ENCODE measurements around the gene IPO9.
A peak's percentile ranks its signal among the peaks of the same experiment; 100 is the strongest.
"Not testable (repeated sequence)": the region's sequence is repeated elsewhere in the genome, so short reads cannot be mapped to it uniquely, and the experiment has no call there.

IPO9 gene

GRCh38 chr1:201845331-201846083 lies 16.6 kb downstream of the IPO9 start:
- CTCF ChIA-PET: interaction anchor here (0.8 to 1.3 kb wide), 3 partner anchors 9 to 18 kb away, joined by 3 to 6 read pairs (median 4); partner anchors contain the start of gene IPO9
- Mint-ChIP-seq H3K9me3 (no peaks in the 10 kb centered on the region), H3K27ac (no peak overlapping the region), H3K27me3 (no peaks in the 10 kb centered on the region), H3K4me3 (no peak overlapping the region), H3K4me1 (peaks cover 2% of the 10 kb centered on the region), H3K36me3 (peaks cover 20% of the 10 kb centered on the region)
- DNase-seq: no peak

- CTCF ChIA-PET: interaction anchor here (1.9 kb wide), 1 partner anchor 18 kb away, joined by 5 read pairs; the partner anchor contains the start of gene IPO9
- Mint-ChIP-seq H3K4me1 (peaks cover 2% of the 10 kb centered on the region), H3K9me3 (no peaks in the 10 kb centered on the region), H3K4me3 (no peak overlapping the region), H3K36me3 (peaks cover 25% of the 10 kb centered on the region), H3K27ac (no peak overlapping the region), H3K27me3 (no peaks in the 10 kb centered on the region)
- no peak for DNase-seq
Measured at GRCh38 chr1:201847150-201847549, 18.2 kb downstream of the IPO9 start.

- Mint-ChIP-seq H3K27me3 (no peaks in the 10 kb centered on the region), H3K27ac (no peak overlapping the region), H3K9me3 (no peaks in the 10 kb centered on the region), H3K4me3 (no peak overlapping the region), H3K4me1 (peaks cover 2% of the 10 kb centered on the region), H3K36me3 (peaks cover 29% of the 10 kb centered on the region)
- CTCF ChIA-PET: interaction anchor here (1.9 kb wide), 1 partner anchor 19 kb away, joined by 5 read pairs; the partner anchor contains the start of gene IPO9
- DNase-seq: no peak
Measured at GRCh38 chr1:201848230-201848629, 19.3 kb downstream of the IPO9 start.

- H3K4me3 Mint-ChIP-seq: no peak overlapping the region
- no peaks in the 10 kb centered on the region for H3K9me3 Mint-ChIP-seq
- H3K27me3 Mint-ChIP-seq: no peaks in the 10 kb centered on the region
- H3K27ac Mint-ChIP-seq: no peak overlapping the region
- CTCF ChIA-PET: interaction anchor here (1.2 kb wide), 1 partner anchor 23 kb away, joined by 3 read pairs; no protein-coding TSS in a partner anchor
- DNase-seq: no peak
- H3K36me3 Mint-ChIP-seq: peaks cover 31% of the 10 kb centered on the region
- H3K4me1 Mint-ChIP-seq: peaks cover 2% of the 10 kb centered on the region
Measured at GRCh38 chr1:201849372-201850052, 20.6 kb downstream of the IPO9 start.

- CTCF ChIA-PET: interaction anchor here (1.2 kb wide), 1 partner anchor 22 kb away, joined by 3 read pairs; no protein-coding TSS in a partner anchor
- Mint-ChIP-seq H3K4me1 (peaks cover 2% of the 10 kb centered on the region), H3K36me3 (peaks cover 36% of the 10 kb centered on the region), H3K27me3 (no peaks in the 10 kb centered on the region), H3K9me3 (no peaks in the 10 kb centered on the region), H3K27ac (no peak overlapping the region), H3K4me3 (no peak overlapping the region)
- no peak for DNase-seq
Measured at GRCh38 chr1:201850053-201850397, 21.1 kb downstream of the IPO9 start.

- H3K4me3 Mint-ChIP-seq: no peak overlapping the region
- CTCF ChIA-PET: no interaction called here
- H3K36me3 Mint-ChIP-seq: peaks cover 50% of the 10 kb centered on the region
- no peak for DNase-seq
- no peak overlapping the region for H3K27ac Mint-ChIP-seq
- no peaks in the 10 kb centered on the region for H3K27me3 Mint-ChIP-seq
- H3K4me1 Mint-ChIP-seq: no peaks in the 10 kb centered on the region
- H3K9me3 Mint-ChIP-seq: no peaks in the 10 kb centered on the region
Measured at GRCh38 chr1:201851949-201852348, 23.0 kb downstream of the IPO9 start.

- H3K36me3 Mint-ChIP-seq: peaks cover 58% of the 10 kb centered on the region
- not testable (repeated sequence) for H3K27ac Mint-ChIP-seq, H3K4me3 Mint-ChIP-seq, H3K4me1 Mint-ChIP-seq, H3K27me3 Mint-ChIP-seq, DNase-seq, H3K9me3 Mint-ChIP-seq
- CTCF ChIA-PET: interaction anchor here (0.8 kb wide), 1 partner anchor 14 kb away, joined by 3 read pairs; no protein-coding TSS in a partner anchor
Measured at GRCh38 chr1:201856722-201857121, 27.8 kb downstream of the IPO9 start.

GRCh38 chr1:201859424-201859823 lies 30.5 kb downstream of the IPO9 start:
- H3K4me1 Mint-ChIP-seq: no peaks in the 10 kb centered on the region
- H3K27ac Mint-ChIP-seq: no peak overlapping the region
- H3K27me3 Mint-ChIP-seq: no peaks in the 10 kb centered on the region
- no peak for DNase-seq
- CTCF ChIA-PET: no interaction called here
- no peaks in the 10 kb centered on the region for H3K9me3 Mint-ChIP-seq
- no peak overlapping the region for H3K4me3 Mint-ChIP-seq
- peaks cover 59% of the 10 kb centered on the region for H3K36me3 Mint-ChIP-seq

- Mint-ChIP-seq H3K9me3 (no peaks in the 10 kb centered on the region), H3K4me3 (no peak overlapping the region), H3K36me3 (peaks cover 44% of the 10 kb centered on the region), H3K4me1 (no peaks in the 10 kb centered on the region), H3K27me3 (no peaks in the 10 kb centered on the region), H3K27ac (no peak overlapping the region)
- CTCF ChIA-PET: no interaction called here
- DNase-seq: no peak
Measured at GRCh38 chr1:201861448-201861847, 32.5 kb downstream of the IPO9 start.

GRCh38 chr1:201870397-201870796 lies 41.4 kb downstream of the IPO9 start:
- H3K9me3 Mint-ChIP-seq: no peaks in the 10 kb centered on the region
- H3K36me3 Mint-ChIP-seq: peaks cover 56% of the 10 kb centered on the region
- H3K27ac Mint-ChIP-seq: no peak overlapping the region
- DNase-seq: no peak
- no peaks in the 10 kb centered on the region for H3K4me1 Mint-ChIP-seq
- CTCF ChIA-PET: no interaction called here
- H3K27me3 Mint-ChIP-seq: no peaks in the 10 kb centered on the region
- H3K4me3 Mint-ChIP-seq: no peak overlapping the region

GRCh38 chr1:201874672-201875071 lies 45.7 kb downstream of the IPO9 start:
- H3K36me3 Mint-ChIP-seq: peaks cover 41% of the 10 kb centered on the region
- H3K4me3 Mint-ChIP-seq: no peak overlapping the region
- no peak overlapping the region for H3K27ac Mint-ChIP-seq
- CTCF ChIA-PET: interaction anchor here (1.2 to 1.5 kb wide), 2 partner anchors 21 to 125 kb away, joined by 3 to 4 read pairs; no protein-coding TSS in a partner anchor
- H3K27me3 Mint-ChIP-seq: no peaks in the 10 kb centered on the region
- H3K9me3 Mint-ChIP-seq: no peaks in the 10 kb centered on the region
- no peaks in the 10 kb centered on the region for H3K4me1 Mint-ChIP-seq
- no peak for DNase-seq

GRCh38 chr1:201876148-201876818 lies 47.3 kb downstream of the IPO9 start:
- Mint-ChIP-seq H3K9me3 (no peaks in the 10 kb centered on the region), H3K27ac (no peak overlapping the region), H3K4me1 (no peaks in the 10 kb centered on the region), H3K27me3 (no peaks in the 10 kb centered on the region), H3K4me3 (no peak overlapping the region), H3K36me3 (peaks cover 28% of the 10 kb centered on the region)
- DNase-seq: no peak
- CTCF ChIA-PET: no interaction called here

- no peak overlapping the region for H3K27ac Mint-ChIP-seq
- H3K9me3 Mint-ChIP-seq: no peaks in the 10 kb centered on the region
- DNase-seq: peak; percentile 34
- no peak overlapping the region for H3K4me3 Mint-ChIP-seq
- H3K27me3 Mint-ChIP-seq: no peaks in the 10 kb centered on the region
- H3K36me3 Mint-ChIP-seq: peaks cover 18% of the 10 kb centered on the region
- no peaks in the 10 kb centered on the region for H3K4me1 Mint-ChIP-seq
- CTCF ChIA-PET: interaction anchor here (0.7 to 3.3 kb wide), 11 partner anchors 10 to 847 kb away, joined by 3 to 19 read pairs (median 3); no protein-coding TSS in a partner anchor
Measured at GRCh38 chr1:201877877-201878401, 49.0 kb downstream of the IPO9 start.

GRCh38 chr1:201880928-201881571 lies 52.1 kb downstream of the IPO9 start:
- CTCF ChIA-PET: interaction anchor here (0.8 to 3.0 kb wide), 3 partner anchors 9 to 15 kb away, joined by 3 to 13 read pairs (median 9); no protein-coding TSS in a partner anchor
- H3K4me1 Mint-ChIP-seq: no peaks in the 10 kb centered on the region
- DNase-seq: no peak
- peaks cover 7% of the 10 kb centered on the region for H3K36me3 Mint-ChIP-seq
- H3K27ac Mint-ChIP-seq: no peak overlapping the region
- no peaks in the 10 kb centered on the region for H3K9me3 Mint-ChIP-seq
- H3K4me3 Mint-ChIP-seq: no peak overlapping the region
- H3K27me3 Mint-ChIP-seq: peaks cover 23% of the 10 kb centered on the region

Measured in activated naive CD4-positive, alpha-beta T cell treated with anti-CD3 and anti-CD28 coated beads, Interleukin-2, amount 10 ng/mL, durations not matched to agents 7 days and 5 days (primary cell).